GM12878 (cell line): ENCODE results near the gene SLC39A7. TPM values are rescaled to one million over a fixed set of nuclear protein-coding genes. Genes with fewer than 3 reads are reported as not detected.

Experiments used
- ATAC-seq: fragments of 200-7000 bp; cut with Tn5 transposase; 3 replicates; pipeline ENCODE4 v1.9.1; 2020; ENCODE audit warnings: mild to moderate bottlenecking, moderate library complexity
- BruUV-seq: library from RNA; stranded (reverse); fragments of 400-500 nt; replicated peaks from 2 replicates; lab custom pipeline; 2021; lab: Mats Ljungman, UMichigan
- CTCF ChIA-PET: fragments of 300-600 bp; sonication (Branson Sonifier 250); formaldehyde crosslinking; extraction: SDS; loops from one replicate; lab custom pipeline; 2021; ENCODE audit warnings: inconsistent platforms; lab: Yijun Ruan, JAX
- POLR2A ChIA-PET: fragments of 350-600 bp; formaldehyde crosslinking; extraction: SDS; loops from one replicate; lab custom pipeline; 2021; ENCODE audit warnings: inconsistent platforms; lab: Charles Lee
- RAD21 ChIA-PET: fragments of 300-600 bp; sonication (Branson Sonifier 250); formaldehyde crosslinking; loops from one replicate; lab custom pipeline; 2023; ENCODE audit warnings: antibody characterized with exemption; ENCODE audit not compliant: unreplicated experiment; lab: Charles Lee
- SMC1A ChIA-PET: fragments of 300-600 bp; sonication (Branson Sonifier 250); formaldehyde crosslinking; loops from one replicate; lab custom pipeline; 2023; ENCODE audit not compliant: unreplicated experiment, uncharacterized antibody; lab: Charles Lee
- DNase-seq: peaks from one replicate; pipeline ENCODE4 v3.0.0-alpha.2; 2011; ENCODE audit warnings: low read depth, low spot score
- FAIRE-seq: peaks from 3 replicates; lab custom pipeline; 2011; peaks lifted over from hg19 to GRCh38; lab: Jason Lieb, UNC
- H2AFZ ChIP-seq: 2 replicates; pipeline ENCODE4 v1.6.0; 2011; ENCODE audit warnings: low read depth, low read length, control low read depth; ENCODE audit not compliant: control insufficient read depth
- H3K27ac ChIP-seq: 2 replicates; pipeline ENCODE4 v1.5.1; 2011; ENCODE audit warnings: control low read depth; ENCODE audit not compliant: control insufficient read depth, insufficient read depth
- H3K27me3 ChIP-seq, 2 experiments: replicated peaks in 1 of 2; 2 replicates each; pipeline versions ENCODE4 v1.6.0 to v1.6.1; 2011; ENCODE audit warnings: low read length in 1 of 2; ENCODE audit not compliant: control insufficient read depth in 2 of 2, insufficient read depth in 2 of 2
- H3K36me3 ChIP-seq, 2 experiments: 2 replicates each; pipeline ENCODE4 v1.5.1; 2011; ENCODE audit warnings: low read length in 1 of 2; ENCODE audit not compliant: control insufficient read depth in 2 of 2, insufficient read depth in 2 of 2
- H3K4me1 ChIP-seq: 2 replicates; pipeline ENCODE4 v1.6.1; 2011; ENCODE audit warnings: mild to moderate bottlenecking, low read length, moderate library complexity, mixed read lengths; ENCODE audit not compliant: control insufficient read depth, insufficient read depth
- H3K4me2 ChIP-seq: 2 replicates; pipeline ENCODE4 v1.6.0; 2011; ENCODE audit warnings: control low read depth; ENCODE audit not compliant: control insufficient read depth, insufficient read depth
- H3K4me3 ChIP-seq: fragments of 200-600 bp; sonication (generic); 2 replicates; pipeline ENCODE4 v1.5.1; 2016
- H3K79me2 ChIP-seq: 2 replicates; pipeline ENCODE4 v1.6.0; 2011; ENCODE audit warnings: low read length; ENCODE audit not compliant: control insufficient read depth, insufficient read depth
- H3K9ac ChIP-seq: 2 replicates; pipeline ENCODE4 v1.8.0; 2011; ENCODE audit warnings: low read length, control low read depth, mixed read lengths; ENCODE audit not compliant: control insufficient read depth, insufficient read depth
- H3K9me3 ChIP-seq: replicated peaks from 3 replicates; pipeline ENCODE4 v1.5.1; 2011; ENCODE audit warnings: mild to moderate bottlenecking, low read length; ENCODE audit not compliant: control insufficient read depth, insufficient read depth
- H4K20me1 ChIP-seq: 2 replicates; pipeline ENCODE4 v1.6.0; 2011; ENCODE audit not compliant: control insufficient read depth, insufficient read depth
- ATF7 ChIP-seq: fragments of 450-650 bp; IDR thresholded peaks from 2 replicates; pipeline ENCODE4 v1.6.1; 2016; ENCODE audit warnings: low read depth, mild to moderate bottlenecking
- CBX3 ChIP-seq: fragments of 200-600 bp; sonication (generic); IDR thresholded peaks from 2 replicates; pipeline ENCODE4 v1.6.1; 2016; ENCODE audit warnings: low read depth, borderline replicate concordance
- CHD1 ChIP-seq: IDR thresholded peaks from 2 replicates; pipeline ENCODE4 v1.6.1; 2012; ENCODE audit warnings: low read depth, low read length, improper control_type of control experiment
- CHD2 ChIP-seq: IDR thresholded peaks from 2 replicates; pipeline ENCODE4 v1.6.1; 2011; ENCODE audit warnings: low read depth, low read length, improper control_type of control experiment, borderline replicate concordance
- CREB1 ChIP-seq: IDR thresholded peaks from 2 replicates; pipeline ENCODE4 v1.6.1; 2012; ENCODE audit warnings: low read depth, mild to moderate bottlenecking, inconsistent platforms
- KAT2A ChIP-seq: conservative IDR thresholded peaks from 2 replicates; pipeline ENCODE4 v1.6.1; 2011; ENCODE audit warnings: low read depth, low read length; ENCODE audit not compliant: control insufficient read depth
- PML ChIP-seq: IDR thresholded peaks from 2 replicates; pipeline ENCODE4 v1.6.1; 2012; ENCODE audit warnings: low read length, inconsistent platforms
- POU2F2 ChIP-seq: IDR thresholded peaks from 3 replicates; pipeline ENCODE4 v1.6.1; 2011; ENCODE audit warnings: low read depth, mild to moderate bottlenecking, low read length, borderline replicate concordance
- RAD51 ChIP-seq: fragments of 450-650 bp; IDR thresholded peaks from 2 replicates; pipeline ENCODE4 v1.6.1; 2016; ENCODE audit warnings: moderate library complexity, mild to moderate bottlenecking, inconsistent platforms
- REST ChIP-seq: IDR thresholded peaks from 2 replicates; pipeline ENCODE4 v1.6.1; 2012; ENCODE audit warnings: mild to moderate bottlenecking, low read depth, low read length
- SIN3A ChIP-seq: IDR thresholded peaks from 2 replicates; pipeline ENCODE4 v1.6.1; 2012; ENCODE audit warnings: low read depth, low read length, improper control_type of control experiment
- STAT3 ChIP-seq: IDR thresholded peaks from 2 replicates; pipeline ENCODE4 v1.6.1; 2011; ENCODE audit warnings: low read depth, low read length, improper control_type of control experiment
- SUPT20H ChIP-seq: IDR thresholded peaks from 2 replicates; pipeline ENCODE4 v1.6.1; 2011; ENCODE audit warnings: low read depth, mild to moderate bottlenecking, low read length, moderate library complexity, borderline replicate concordance; ENCODE audit not compliant: control insufficient read depth
- SUZ12 ChIP-seq: fragments of 200-600 bp; sonication (generic); IDR thresholded peaks from one replicate; pipeline ENCODE4 v1.6.1; 2018; ENCODE audit warnings: antibody characterized with exemption, mild to moderate bottlenecking; ENCODE audit not compliant: unreplicated experiment
- YY1 ChIP-seq: IDR thresholded peaks from 2 replicates; pipeline ENCODE4 v1.6.1; 2011; ENCODE audit warnings: low read depth, mild to moderate bottlenecking, low read length
- ZNF207 ChIP-seq: fragments of 450-650 bp; IDR thresholded peaks from 2 replicates; pipeline ENCODE4 v1.6.1; 2014; ENCODE audit warnings: antibody characterized with exemption, mild to moderate bottlenecking, borderline replicate concordance
- WGBS: methylation state at CpG from one replicate; pipeline ENCODE4 v1.1.6; 2016; ENCODE audit warnings: low lambda C conversion rate; ENCODE audit not compliant: insufficient replicate concordance, insufficient coverage; ENCODE audit errors: missing lambda C conversion rate; 5-methylcytosine and 5-hydroxymethylcytosine counted together
- in situ Hi-C: fragments of 300-500 bp; cut with MboI; formaldehyde crosslinking; loops from 9 replicates; pipeline ENCODE4 v1.14.3; 2018; ENCODE audit warnings: mixed read lengths
- intact Hi-C: fragments of 100-400 bp; cut with micrococcal nuclease; formaldehyde crosslinking; loops from one replicate; pipeline ENCODE4 v1.14.2; 2022; ENCODE audit not compliant: unreplicated experiment
- polyA plus RNA-seq, 11 experiments: library from polyadenylated mRNA; depleted of rRNA in 4 of 11; unstranded in 6 of 11; stranded (reverse) in 5 of 11; fragments of >200 nt; fragmentation: Nextera tagmentation in 4 of 11; fragmentation: Illumina TruSeq in 1 of 11; extraction: Ambion mirVana in 4 of 11; extraction: Trizol in 1 of 11; gene quantifications; 1 replicate in 1 of 11; 2 replicates in 10 of 11; pipeline versions ENCODE4 v1.2.1 to v1.2.3, GENCODE V29; 2011 to 2016; ENCODE audit warnings: inconsistent platforms in 2 of 11, missing spikeins in 2 of 11, low read depth in 1 of 11
- total RNA-seq, 4 experiments: library from RNA; depleted of rRNA in 3 of 4; stranded (reverse); fragments of >200 nt in 3 of 4; fragmentation: Illumina TruSeq in 1 of 4; extraction: Trizol in 1 of 4; gene quantifications; 2 replicates each; pipeline versions ENCODE4 v1.2.1 to v1.2.3, GENCODE V29; 2013 to 2021
- TF ChIP-seq, protein P1 (sequence below): IDR thresholded peaks from 2 replicates; pipeline ENCODE4 v1.6.1; 2011; ENCODE audit warnings: low read depth, mild to moderate bottlenecking, low read length, moderate library complexity, borderline replicate concordance; ENCODE audit errors: extremely low read depth
- TF ChIP-seq, protein P2 (sequence below): IDR thresholded peaks from 2 replicates; pipeline ENCODE4 v1.6.1; 2011; ENCODE audit warnings: mild to moderate bottlenecking, low read depth, low read length, moderate library complexity; ENCODE audit not compliant: insufficient replicate concordance

Gene SLC39A7
- total and polyA plus RNA-seq, 10 of the 15 experiments (the other 5 are each of a cell fraction or from before 2014, with no cell fraction given), result 7.3 to 63.1 (median 40.6) TPM

GRCh38 chr6:33204415-33205190, 3.9 kb downstream of the SLC39A7 start, which contains the start of gene HSD17B8:
TSS of gene HSD17B8 (plus strand) at chr6:33204655. CDS start at chr6:33204669, 14 bp downstream.
- in situ Hi-C loops (no loop called here), intact Hi-C loops (loop anchor here (1.0 to 10.0 kb wide), 2 partner anchors 44 to 370 kb away; no protein-coding TSS in a partner anchor)
- DNase-seq, result peak; percentile 71
- no peaks in the 10 kb centered on the region for H4K20me1 ChIP-seq
- ChIA-PET RAD21 (interaction anchor here (2.9 kb wide), 1 partner anchor 44 kb away, joined by 25 read pairs; no protein-coding TSS in a partner anchor), SMC1A (interaction anchor here (1.0 to 1.3 kb wide), 2 partner anchors 42 to 44 kb away, joined by 3 to 8 read pairs; no protein-coding TSS in a partner anchor), CTCF (interaction anchor here (0.7 to 2.4 kb wide), 2 partner anchors 44 to 61 kb away, joined by 3 to 19 read pairs; no protein-coding TSS in a partner anchor), POLR2A (interaction anchor here (0.6 to 1.2 kb wide), 4 partner anchors 11 to 250 kb away, joined by 3 to 5 read pairs (median 4); partner anchors contain the start of genes ZBTB22 and ZBTB9)
- H3K79me2 ChIP-seq, result peaks cover 32% of the 10 kb centered on the region
- H3K4me1 ChIP-seq, result peaks cover 33% of the 10 kb centered on the region
- peak within 1 kb of the TSS; percentile 98 for H3K4me2 ChIP-seq
- FAIRE-seq, result peak; percentile 74
- peaks cover 8 to 16% of the 10 kb centered on the region in 2 experiments for H3K36me3 ChIP-seq
- no peaks in the 10 kb centered on the region for H3K9me3 ChIP-seq
- H3K27me3 ChIP-seq, result no peaks in the 10 kb centered on the region
- BruUV-seq, result no TSS peak
- peak within 1 kb of the TSS; percentile 94 for H3K4me3 ChIP-seq
- peak within 1 kb of the TSS; percentile 80 for H3K9ac ChIP-seq
- WGBS, result under 1% methylated on average over 48 of the region's 48 CpGs
- H3K27ac ChIP-seq, result peak within 1 kb of the TSS; percentile 78
- peak within 1 kb of the TSS; percentile 77 for H2AFZ ChIP-seq
- peak; percentile 82 for ATAC-seq
- TF ChIP-seq PML (no peak), SUZ12 (no peak), STAT3 (no peak), RAD51 (no peak), SIN3A (no peak), YY1 (peak; percentile 91), SUPT20H (no peak), KAT2A (no peak), CREB1 (no peak), CBX3 (no peak), ZNF207 (no peak), ATF7 (no peak), REST (no peak), CHD1 (no peak), CHD2 (peak; percentile 8; the same call in 1 of the 2 replicates), POU2F2 (0 out of 3 replicates have a peak, but pooled peaks have one; percentile 27)
- TF ChIP-seq, protein P1, sequence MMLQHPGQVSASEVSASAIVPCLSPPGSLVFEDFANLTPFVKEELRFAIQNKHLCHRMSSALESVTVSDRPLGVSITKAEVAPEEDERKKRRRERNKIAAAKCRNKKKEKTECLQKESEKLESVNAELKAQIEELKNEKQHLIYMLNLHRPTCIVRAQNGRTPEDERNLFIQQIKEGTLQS, result no peak
- TF ChIP-seq, protein P2, sequence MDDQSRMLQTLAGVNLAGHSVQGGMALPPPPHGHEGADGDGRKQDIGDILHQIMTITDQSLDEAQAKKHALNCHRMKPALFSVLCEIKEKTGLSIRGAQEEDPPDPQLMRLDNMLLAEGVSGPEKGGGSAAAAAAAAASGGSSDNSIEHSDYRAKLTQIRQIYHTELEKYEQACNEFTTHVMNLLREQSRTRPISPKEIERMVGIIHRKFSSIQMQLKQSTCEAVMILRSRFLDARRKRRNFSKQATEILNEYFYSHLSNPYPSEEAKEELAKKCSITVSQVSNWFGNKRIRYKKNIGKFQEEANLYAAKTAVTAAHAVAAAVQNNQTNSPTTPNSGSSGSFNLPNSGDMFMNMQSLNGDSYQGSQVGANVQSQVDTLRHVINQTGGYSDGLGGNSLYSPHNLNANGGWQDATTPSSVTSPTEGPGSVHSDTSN, result no peak
